Measurements from ENCODE around the gene TNS3. TPM values are rescaled to one million over a fixed set of nuclear protein-coding genes. Genes with fewer than 3 reads are reported as not detected.

Gene TNS3
- total and polyA plus RNA-seq, 2 of the 13 experiments (the other 11 are each of a cell fraction or from before 2014, with no cell fraction given) = 52.9 to 55.7 TPM

DNA sequence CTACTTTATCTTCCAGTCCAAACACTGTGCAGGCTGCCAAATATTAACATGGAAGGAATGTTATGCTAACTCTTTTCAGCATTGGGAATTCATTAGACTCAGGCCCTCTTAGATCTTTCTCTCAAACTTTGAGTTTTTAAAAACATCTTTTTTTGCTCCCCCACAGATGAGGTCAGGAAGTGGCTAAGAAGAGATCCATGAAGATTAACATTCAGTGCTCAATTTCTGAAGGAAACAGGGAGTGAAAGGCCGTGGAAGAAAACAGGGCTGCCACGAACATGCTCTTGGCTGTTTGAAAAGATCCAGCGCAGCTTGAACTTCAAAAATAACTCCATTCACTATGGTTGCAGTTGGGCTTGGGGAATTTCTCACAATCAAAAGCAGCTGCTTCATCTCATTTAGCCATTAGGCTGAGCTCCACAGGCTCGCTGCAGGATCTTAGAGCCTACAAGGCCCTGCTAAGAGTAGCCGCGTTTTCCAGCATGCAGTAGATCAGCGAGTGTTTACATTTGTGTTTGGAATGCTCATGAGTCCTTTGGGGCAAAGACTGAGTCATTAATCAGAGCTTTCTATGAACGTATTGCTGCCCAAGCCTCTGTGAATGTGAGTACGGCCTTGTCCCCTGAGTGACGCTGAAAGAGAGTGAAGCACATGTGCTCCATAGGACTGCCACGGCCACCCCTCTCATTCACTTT lies 41.2 kb upstream of the TNS3 start (continued):
- TF ChIP-seq XBP1 (CRISPR knock-in tag; IDR thresholded peaks at IDR 0.05) (peak; percentile 74; the same call in 1 of the 2 replicates), GATA4 (IDR thresholded peaks at IDR 0.05; ENCODE audit: borderline replicate concordance, low read depth) (no peak), FOXK1 (CRISPR knock-in tag; IDR thresholded peaks at IDR 0.05; ENCODE audit: borderline replicate concordance, low read depth) (peak; percentile 78; the same call in 1 of the 2 replicates), ZFY (CRISPR knock-in tag; IDR thresholded peaks at IDR 0.05) (peak; percentile 89), ZNF205 (CRISPR knock-in tag; IDR thresholded peaks at IDR 0.05) (peak; percentile 40; the same call in 1 of the 2 replicates), ZNF790 (CRISPR knock-in tag; IDR thresholded peaks at IDR 0.05; ENCODE audit: borderline replicate concordance) (no peak), ZNF430 (CRISPR knock-in tag; IDR thresholded peaks at IDR 0.05) (no peak), MYC (CRISPR knock-in tag; IDR thresholded peaks at IDR 0.05; ENCODE audit: borderline replicate concordance) (peak; percentile 74), ZFP41 (CRISPR knock-in tag; IDR thresholded peaks at IDR 0.05; ENCODE audit: borderline replicate concordance) (no peak), MED8 (CRISPR knock-in tag; IDR thresholded peaks at IDR 0.05; ENCODE audit: insufficient replicate concordance) (no peak), ISL2 (CRISPR knock-in tag; IDR thresholded peaks at IDR 0.05) (peak; percentile 73; the same call in 1 of the 2 replicates), RFX3 (CRISPR knock-in tag; IDR thresholded peaks at IDR 0.05) (no peak), MTF2 (CRISPR knock-in tag; IDR thresholded peaks at IDR 0.05; ENCODE audit: borderline replicate concordance) (no peak), BHLHE40 (IDR thresholded peaks at IDR 0.05; ENCODE audit: low read length) (0 out of 2 replicates have a peak, but pooled peaks have one; percentile 4), CCDC6 (CRISPR knock-in tag; IDR thresholded peaks at IDR 0.05) (no peak), SALL1 (CRISPR knock-in tag; IDR thresholded peaks at IDR 0.05) (peak; percentile 90), HOXA5 (CRISPR knock-in tag; IDR thresholded peaks at IDR 0.05) (peak; percentile 95), ZNF564 (CRISPR knock-in tag; IDR thresholded peaks at IDR 0.05) (no peak), ELF4 (CRISPR knock-in tag; IDR thresholded peaks at IDR 0.05; ENCODE audit: borderline replicate concordance) (no peak), ZMYM4 (CRISPR knock-in tag; IDR thresholded peaks at IDR 0.05) (0 out of 2 replicates have a peak, but pooled peaks have one; percentile 21), NR2C2 (CRISPR knock-in tag; IDR thresholded peaks at IDR 0.05; ENCODE audit: borderline replicate concordance) (no peak), RFX1 (IDR thresholded peaks at IDR 0.05) (no peak), KMT2B (CRISPR knock-in tag; IDR thresholded peaks at IDR 0.05) (peak; percentile 57; the same call in 1 of the 2 replicates)
- TF ChIP-seq, protein P1, sequence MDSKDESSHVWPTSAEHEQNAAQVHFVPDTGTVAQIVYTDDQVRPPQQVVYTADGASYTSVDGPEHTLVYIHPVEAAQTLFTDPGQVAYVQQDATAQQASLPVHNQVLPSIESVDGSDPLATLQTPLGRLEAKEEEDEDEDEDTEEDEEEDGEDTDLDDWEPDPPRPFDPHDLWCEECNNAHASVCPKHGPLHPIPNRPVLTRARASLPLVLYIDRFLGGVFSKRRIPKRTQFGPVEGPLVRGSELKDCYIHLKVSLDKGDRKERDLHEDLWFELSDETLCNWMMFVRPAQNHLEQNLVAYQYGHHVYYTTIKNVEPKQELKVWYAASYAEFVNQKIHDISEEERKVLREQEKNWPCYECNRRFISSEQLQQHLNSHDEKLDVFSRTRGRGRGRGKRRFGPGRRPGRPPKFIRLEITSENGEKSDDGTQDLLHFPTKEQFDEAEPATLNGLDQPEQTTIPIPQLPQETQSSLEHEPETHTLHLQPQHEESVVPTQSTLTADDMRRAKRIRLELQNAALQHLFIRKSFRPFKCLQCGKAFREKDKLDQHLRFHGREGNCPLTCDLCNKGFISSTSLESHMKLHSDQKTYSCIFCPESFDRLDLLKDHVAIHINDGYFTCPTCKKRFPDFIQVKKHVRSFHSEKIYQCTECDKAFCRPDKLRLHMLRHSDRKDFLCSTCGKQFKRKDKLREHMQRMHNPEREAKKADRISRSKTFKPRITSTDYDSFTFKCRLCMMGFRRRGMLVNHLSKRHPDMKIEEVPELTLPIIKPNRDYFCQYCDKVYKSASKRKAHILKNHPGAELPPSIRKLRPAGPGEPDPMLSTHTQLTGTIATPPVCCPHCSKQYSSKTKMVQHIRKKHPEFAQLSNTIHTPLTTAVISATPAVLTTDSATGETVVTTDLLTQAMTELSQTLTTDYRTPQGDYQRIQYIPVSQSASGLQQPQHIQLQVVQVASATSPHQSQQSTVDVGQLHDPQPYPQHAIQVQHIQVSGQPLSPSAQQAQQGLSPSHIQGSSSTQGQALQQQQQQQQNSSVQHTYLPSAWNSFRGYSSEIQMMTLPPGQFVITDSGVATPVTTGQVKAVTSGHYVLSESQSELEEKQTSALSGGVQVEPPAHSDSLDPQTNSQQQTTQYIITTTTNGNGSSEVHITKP (CRISPR knock-in tag; IDR thresholded peaks at IDR 0.05; ENCODE audit: low read depth) = peak; percentile 43; the same call in 1 of the 2 replicates
- TF ChIP-seq, protein P2, sequence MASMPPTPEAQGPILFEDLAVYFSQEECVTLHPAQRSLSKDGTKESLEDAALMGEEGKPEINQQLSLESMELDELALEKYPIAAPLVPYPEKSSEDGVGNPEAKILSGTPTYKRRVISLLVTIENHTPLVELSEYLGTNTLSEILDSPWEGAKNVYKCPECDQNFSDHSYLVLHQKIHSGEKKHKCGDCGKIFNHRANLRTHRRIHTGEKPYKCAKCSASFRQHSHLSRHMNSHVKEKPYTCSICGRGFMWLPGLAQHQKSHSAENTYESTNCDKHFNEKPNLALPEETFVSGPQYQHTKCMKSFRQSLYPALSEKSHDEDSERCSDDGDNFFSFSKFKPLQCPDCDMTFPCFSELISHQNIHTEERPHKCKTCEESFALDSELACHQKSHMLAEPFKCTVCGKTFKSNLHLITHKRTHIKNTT (CRISPR knock-in tag; IDR thresholded peaks at IDR 0.05) = no peak
- TF ChIP-seq, protein P3, sequence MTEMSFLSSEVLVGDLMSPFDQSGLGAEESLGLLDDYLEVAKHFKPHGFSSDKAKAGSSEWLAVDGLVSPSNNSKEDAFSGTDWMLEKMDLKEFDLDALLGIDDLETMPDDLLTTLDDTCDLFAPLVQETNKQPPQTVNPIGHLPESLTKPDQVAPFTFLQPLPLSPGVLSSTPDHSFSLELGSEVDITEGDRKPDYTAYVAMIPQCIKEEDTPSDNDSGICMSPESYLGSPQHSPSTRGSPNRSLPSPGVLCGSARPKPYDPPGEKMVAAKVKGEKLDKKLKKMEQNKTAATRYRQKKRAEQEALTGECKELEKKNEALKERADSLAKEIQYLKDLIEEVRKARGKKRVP (CRISPR knock-in tag; IDR thresholded peaks at IDR 0.05) = no peak

All from HepG2 (cell line).